Daoy (cell line): ENCODE measurements around the gene TRAPPC14. TPM values are rescaled to one million over a fixed set of nuclear protein-coding genes. Genes with fewer than 3 reads are reported as not detected.
"Not testable (repeated sequence)": the region's sequence is repeated elsewhere in the genome, so short reads cannot be mapped to it uniquely, and the experiment has no call there.

Experiments
- DNase-seq: peaks from one replicate; pipeline ENCODE4 v3.0.0-alpha.2; 2015; ENCODE audit warnings: low read depth
- total RNA-seq: library from RNA; depleted of rRNA; stranded (reverse); fragments of >200 nt; shearing (Covaris generic); gene quantifications from 2 replicates; pipeline ENCODE4 v1.2.3, GENCODE V29; 2014

The TRAPPC14 gene
- total RNA-seq, 1 experiment from 2014 or later = 15.5 TPM

DNA sequence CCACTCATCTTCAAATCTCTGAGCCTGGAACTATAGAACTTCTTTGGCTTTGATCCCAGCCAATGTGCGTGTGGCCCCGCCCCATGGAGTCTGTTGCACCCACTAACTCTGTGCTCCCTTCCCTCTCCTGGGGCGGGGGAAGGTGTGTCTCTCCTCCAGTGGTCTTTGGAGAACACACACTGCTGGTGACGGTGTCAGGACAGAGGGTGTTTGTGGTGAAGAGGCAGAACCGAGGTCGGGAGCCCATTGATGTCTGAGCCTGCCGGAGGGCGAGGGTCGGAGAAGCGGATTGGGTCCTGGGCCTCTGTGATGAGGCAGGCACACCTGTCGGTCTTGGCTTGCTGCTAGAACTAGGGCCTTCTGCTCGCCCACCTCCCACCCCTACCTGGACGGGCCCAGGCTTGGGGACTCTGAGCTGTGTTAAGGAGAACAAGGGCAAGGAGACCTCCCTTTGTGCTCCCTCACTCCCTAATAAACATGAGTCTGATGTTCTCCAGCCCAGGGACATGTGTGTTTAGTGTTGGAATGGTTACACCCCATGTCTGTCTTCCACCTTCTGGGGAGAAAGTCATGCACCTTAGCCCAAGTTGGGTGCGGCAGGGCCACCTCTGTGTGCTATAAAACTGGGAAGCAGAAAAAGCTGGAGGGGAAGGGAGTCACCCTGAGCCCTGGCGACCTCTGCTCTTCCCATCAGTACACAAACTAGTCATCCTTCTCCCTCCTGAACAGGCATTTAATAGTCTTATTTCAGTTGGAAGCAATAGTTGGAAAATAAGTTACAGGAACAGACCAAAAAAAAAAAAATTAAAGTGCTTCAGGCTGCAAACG is 4.6 kb downstream of the TRAPPC14 start:
- DNase-seq = no peak

DNA sequence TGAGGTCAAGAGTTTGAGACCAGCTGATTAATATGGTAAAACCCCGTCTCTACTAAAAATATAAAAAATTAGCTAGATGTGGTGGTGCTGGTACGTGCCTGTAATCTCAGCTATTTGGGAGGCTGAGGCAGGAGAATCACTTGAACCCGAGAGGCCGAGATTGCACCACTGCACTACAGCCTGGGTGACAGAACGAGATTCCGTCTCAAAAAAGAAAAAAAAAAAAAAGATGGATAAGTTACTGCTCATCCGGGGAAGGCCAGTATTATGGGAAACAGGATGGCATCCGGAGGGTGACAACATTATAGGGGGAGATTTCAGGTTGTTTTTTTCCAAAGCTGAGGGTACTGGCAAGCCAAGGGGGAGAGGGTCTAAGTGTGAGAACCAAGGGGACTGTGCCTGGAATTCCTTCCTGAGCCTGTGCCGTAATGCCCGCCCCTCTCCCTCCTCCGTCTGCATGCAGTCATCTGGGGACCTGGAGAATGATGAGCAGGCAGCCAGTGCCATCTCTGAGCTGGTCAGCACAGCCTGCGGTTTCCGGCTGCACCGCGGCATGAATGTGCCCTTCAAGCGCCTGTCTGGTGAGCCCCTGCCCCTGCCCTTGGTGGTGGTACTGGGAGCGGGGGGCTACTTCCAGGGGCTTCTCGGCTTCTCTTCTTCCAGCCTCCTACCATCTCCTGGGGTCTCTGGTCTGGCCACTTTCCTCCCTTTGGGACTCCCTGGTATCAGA is 5.4 kb downstream of the TRAPPC14 start:
- no peak for DNase-seq

DNA sequence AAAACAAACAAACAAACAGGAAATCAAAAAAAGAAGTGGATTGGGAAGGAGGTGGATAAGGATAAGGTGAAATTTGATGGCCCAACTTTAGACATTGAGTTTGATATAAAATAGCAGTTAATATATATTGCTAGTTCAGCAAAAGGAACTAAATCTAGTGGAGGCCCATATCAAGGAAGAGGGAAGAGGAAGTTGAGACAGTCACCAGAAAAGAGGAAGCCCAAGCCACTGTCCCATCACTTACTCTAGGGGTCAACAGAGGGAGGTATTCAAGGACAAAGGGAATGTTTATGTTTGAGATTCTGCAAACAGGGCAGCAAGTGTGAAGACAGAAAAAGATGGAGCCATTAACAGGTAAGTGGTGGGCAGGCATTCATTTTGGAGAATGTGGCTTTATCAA is 6.1 kb downstream of the TRAPPC14 start:
- no peak for DNase-seq

DNA sequence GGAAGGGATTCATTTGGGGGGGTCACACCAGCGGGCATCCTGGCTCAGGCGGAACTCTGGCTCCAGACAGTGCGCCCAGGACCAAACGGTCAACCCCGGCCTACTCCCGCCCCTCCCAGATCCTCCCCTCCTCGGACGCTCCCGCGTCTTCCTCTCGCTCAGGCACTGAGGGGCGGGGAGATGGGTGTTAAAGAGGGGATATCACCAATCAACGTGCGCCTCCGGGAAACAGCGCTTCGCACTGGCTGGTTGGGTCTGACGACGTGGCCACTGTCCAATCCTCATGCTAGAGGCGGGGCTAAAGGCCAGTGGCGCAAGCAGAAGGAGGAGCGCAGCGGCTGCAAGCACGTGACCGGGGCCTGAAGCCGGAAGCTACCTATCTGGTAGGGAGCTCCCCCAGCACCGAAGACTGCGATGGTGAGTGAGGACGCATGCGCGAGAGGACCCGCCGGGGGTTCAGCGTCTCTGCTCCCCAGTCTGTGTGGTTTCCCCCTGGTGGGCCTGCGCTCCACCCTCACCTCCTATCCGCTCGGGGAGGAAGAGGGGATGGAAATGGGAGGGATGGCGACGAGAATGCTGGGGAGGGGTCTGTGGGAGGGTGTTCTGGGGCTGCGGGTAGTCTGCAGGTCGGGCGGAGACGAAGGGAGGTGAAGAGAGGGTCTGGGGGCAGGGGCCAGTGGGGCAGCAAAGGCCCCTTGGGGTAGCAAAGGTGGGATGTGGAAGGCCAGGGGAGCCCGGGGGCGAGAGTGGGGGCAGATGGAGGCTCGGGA is 9.8 kb downstream of the TRAPPC14 start, which contains the start of gene LAMTOR4:
LAMTOR4 (plus strand) TSS at position 360 of the 770 bp plus-strand sequence; CDS start at position 415, 55 bp downstream.
- DNase-seq = peak; percentile 100

DNA sequence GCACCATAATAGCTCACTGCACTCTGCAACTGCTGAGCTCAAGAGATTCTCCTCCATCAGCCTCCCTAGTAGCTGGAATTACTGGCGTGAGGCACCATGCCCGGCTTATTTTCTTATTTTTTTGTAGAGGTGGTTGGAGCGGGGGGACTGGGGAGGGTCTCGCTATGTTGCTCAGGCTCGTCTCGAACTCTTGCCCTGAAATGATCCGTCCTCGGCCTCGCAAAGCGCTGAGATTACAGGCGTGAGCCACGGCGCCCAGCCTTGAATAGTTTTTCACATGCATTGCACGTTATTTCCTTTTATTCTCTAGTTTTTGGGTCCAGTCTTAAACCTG is 10.3 kb downstream of the TRAPPC14 start:
- DNase-seq = no peak

DNA sequence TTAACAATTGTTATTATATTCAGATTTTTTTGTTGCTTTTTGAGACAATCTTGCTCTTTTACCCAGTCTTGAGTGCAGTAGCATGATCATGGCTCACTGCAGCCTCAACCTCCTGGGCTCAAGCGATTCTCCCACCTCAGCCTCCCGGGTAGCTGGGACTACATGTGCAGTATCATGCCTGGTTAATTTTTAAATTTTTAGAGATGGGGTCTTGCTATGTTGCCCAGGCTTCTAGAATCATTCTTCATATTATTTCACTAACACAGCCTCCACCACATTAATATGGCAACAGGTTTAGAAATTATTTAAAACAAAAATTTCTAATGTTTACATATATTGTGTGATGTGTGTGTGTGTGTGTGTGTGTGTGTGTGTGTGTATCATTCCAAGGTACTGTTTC is 11.2 kb downstream of the TRAPPC14 start:
- DNase-seq = no peak

DNA sequence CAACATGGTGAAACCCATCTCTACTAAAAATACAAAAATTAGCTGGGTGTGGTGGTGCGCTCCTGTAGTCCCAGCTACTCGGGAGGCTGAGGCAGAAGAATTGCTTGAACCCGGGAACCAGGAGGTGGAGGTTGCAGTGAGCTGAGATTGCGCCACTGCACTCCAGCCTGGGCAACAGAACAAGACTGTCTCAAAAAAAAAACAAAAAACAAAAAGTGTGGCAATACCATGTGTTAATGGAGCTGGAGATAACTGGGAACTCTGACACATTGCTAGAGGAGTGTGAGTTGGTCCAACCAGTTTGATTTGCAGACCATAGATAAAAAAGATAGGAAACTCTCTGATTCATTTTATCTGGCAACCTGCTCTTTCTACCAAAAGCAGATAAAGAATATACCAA is 12.2 kb downstream of the TRAPPC14 start:
- DNase-seq = not testable (repeated sequence)

DNA sequence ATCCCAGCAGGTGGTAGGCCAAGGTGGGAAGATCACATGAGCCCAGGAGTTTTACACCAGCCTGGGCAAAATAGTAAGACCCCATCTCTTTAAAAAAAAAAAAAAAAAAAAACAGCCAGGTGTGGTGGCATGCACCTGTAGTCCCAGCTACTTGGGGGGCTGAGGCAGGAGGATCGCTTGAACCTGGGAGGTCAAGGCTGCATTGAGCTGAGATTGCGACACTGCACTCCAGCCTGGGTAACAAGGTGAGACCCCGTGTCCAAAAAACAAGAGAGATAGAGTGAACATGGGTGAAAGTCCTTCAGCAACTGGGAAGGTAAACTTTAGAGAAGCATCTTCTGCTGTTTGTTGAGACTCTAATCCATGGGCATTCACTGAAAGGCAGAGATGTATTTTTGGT is 16.1 kb downstream of the TRAPPC14 start:
- no peak for DNase-seq

DNA sequence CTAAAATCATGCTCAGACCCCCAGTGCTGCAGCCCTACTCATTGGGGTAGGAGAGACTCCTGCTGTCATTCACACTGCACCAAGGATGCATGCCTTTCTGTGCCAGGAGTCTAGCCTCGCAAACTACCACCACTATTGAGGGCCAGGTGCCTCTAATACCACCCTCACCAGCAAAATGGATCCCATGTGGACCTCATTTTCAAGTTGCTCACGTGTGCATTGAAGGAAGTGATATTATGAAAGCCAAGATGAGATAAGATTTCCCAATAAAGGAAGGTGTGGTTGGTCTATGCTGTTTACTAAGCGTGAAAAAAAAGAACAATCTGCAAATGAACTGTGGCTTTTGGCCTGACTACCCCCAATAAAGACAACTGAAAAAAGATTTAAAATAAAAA is 17.0 kb downstream of the TRAPPC14 start:
- no peak for DNase-seq

DNA sequence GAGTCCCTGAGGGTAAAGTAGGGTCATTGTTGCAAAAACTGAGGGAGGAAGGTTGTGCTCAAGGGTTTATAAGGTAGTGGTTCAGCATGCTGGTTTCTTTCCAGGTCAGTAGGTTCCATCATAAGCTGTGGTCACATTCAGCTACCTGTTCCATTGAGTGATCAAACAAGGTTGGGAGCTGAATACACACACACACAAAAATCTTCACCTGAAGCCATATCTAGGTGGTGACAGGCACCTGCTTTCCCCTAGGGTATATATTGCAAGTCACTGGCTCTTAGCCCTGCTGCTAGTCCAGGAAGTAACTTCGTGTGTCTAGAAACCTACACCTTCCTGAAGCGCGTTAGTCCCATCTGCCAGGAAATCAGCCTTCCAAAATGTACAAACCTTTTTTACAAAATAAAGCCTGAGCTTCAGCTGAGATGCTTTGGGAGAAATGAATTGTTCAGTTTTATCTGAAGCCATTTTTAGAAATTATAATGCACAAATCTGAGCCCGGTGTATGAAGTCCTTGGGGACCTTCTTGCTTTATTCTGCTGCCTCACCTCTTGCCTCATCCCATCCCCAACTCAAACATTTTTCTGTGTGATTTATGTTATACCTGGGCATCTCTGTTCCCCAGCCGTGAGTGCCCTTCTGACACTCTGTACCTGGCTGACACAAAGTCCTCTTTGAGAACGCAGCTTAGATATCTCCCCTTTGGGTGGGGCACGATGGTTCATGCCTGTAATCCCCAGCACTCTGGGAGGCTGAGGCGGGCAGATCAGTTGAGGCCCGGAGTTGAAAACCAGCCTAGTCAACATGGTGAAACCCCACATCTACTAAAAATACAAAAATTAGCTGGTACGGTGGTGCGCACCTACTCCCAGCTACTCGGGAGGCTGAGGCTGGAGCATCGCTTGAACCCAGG is 20.4 kb downstream of the TRAPPC14 start:
- no peak for DNase-seq

DNA sequence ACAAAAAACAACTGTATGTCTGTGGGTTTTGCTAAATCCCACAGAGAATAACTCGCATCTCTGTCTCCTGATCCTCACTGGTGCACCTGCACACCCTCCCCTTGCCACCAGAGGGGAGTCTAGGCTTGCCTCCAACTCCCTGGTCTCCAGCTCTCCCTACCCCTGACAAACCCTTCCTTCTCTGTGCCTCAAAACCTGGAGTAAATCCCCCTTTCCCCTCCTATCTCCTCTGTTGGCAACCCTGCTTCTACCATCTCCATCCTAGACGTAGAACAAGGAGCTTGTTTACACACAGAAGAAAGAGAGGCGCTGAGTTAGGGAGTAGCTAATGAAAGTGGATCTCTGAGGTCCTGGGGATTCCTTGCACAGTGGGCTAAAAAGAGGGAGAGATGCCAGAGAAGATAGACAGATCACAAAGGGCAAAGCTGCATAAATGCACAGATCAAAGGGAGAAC is 25.8 kb downstream of the TRAPPC14 start:
- DNase-seq = peak; percentile 88

DNA sequence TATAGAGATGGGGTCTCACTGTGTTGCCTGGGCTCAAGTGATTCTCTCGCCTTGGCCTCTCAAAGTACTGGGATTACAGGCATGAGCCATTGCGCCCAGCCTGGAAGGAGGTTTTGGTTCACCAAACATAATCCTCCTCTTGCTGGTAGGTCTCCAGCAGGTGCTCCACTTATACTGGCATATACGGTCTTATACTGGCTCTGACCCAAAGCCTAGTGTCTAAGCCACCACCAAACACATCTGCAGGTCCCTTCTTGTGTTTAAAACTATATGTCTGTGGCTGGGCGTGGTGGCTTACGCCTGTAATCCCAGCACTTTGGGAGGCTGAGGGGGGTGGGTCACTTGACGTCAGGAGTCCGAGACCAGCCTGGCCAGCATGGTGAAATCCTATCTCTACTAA is 26.4 kb downstream of the TRAPPC14 start:
- DNase-seq = no peak

DNA sequence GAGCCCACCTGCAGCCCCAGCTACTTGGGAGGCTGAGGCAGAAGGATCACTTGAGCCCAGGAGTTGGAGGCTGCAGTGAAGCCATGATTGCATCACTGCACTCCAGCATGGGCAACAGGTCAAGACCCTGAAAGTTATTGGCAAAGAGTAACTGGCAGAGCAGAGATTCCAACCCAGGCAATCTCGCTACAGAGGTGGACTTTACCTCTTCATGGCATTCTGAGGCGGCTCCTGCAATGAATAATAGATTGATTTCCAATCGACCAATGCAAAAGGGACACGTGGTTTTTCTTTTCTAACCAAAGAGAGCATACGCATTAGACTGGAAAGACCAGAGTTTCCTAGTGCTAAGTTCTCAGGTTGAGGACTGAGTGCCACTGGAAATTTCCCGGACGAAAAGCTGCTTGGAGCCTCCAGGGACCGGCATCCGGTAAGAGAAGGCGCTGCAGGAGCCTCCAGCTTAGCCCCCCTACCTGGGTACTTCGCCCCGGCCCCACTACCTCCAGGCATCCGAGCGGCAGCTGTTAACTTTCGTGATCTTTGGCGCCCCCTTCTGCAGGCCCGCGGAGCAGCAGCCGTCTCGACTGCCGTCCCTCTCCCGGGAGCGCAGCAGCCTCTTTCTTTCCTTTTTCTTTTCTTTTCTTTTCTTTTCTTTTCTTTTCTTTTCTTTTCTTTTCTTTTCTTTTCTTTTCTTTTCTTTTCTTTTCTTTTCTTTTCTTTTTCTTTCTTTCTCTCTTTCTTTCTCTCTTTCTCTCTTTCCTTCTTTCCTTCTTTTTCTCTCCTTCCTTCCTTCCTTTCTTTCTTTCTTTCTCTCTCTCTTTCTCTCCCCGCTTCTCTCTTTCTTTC is 27.7 kb downstream of the TRAPPC14 start:
- DNase-seq = peak; percentile 88

DNA sequence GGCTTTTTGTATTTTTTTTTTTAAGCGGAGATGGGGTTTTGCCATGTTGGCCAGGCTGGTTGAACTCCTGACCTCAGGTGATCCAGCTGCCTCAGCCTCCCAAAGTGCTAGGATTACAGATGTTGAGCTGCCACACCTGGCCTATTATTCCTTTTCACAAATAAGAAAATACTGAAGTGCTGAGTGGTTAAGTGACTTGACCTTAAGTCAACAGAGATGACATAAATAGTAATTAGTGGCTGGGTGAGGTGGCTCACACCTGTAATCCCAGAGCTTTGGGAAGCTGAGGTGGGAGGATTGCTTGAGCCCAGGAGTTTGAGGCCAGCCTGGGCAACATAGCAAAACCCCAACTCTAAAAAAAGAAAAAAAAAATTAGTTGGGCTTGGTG is 28.3 kb downstream of the TRAPPC14 start:
- DNase-seq = not testable (repeated sequence)

DNA sequence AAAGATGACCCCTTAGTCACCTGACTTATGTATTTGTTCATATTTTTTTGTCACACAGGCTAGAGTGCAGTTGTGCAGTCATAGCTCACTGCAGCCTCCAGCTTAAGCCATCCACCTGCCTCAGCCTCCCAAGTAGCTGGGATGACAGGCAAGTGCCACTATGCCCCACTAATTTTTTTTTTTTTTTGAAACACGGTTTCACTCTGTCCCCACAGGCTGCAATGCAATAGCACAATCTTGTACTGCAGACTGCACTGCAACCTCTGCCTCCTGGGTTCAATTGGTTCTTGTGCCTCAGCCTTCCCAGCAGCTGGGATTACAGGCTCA is 29.9 kb downstream of the TRAPPC14 start:
- no peak for DNase-seq

DNA sequence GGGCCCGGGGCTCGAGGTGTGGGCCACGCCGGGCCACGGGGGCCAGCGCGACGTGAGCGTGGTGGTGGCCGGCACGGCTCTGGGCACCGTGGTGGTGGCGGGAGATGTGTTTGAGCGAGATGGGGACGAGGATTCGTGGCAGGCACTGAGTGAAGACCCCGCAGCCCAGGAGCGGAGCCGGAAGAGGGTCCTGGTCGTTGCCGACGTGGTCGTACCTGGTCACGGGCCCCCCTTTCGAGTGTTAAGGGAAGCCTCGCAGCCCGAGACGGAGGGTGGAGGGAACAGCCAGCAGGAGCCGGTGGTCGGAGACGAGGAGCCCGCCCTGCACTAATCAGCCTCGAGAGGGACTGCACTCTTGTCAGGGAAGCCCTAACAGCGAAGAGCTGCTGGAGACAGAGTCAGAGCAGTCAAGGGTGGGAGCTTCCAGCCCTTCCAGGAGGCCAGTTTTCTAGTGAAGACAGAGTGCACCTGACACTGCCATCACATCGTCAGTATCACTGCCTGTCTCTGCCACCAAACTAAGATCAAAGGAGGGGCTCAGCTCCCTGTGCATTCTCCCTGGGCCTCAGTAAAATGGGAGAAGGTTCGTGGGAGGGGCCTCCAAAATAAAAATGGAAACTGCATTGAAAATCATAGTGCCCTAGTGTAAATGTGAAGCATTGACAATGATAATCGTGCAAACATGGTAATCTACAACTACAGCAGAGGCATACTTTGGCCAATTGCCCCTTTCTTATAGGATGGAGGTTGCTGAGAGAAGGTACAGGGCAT is 30.5 kb downstream of the TRAPPC14 start:
- peak; percentile 58 for DNase-seq

DNA sequence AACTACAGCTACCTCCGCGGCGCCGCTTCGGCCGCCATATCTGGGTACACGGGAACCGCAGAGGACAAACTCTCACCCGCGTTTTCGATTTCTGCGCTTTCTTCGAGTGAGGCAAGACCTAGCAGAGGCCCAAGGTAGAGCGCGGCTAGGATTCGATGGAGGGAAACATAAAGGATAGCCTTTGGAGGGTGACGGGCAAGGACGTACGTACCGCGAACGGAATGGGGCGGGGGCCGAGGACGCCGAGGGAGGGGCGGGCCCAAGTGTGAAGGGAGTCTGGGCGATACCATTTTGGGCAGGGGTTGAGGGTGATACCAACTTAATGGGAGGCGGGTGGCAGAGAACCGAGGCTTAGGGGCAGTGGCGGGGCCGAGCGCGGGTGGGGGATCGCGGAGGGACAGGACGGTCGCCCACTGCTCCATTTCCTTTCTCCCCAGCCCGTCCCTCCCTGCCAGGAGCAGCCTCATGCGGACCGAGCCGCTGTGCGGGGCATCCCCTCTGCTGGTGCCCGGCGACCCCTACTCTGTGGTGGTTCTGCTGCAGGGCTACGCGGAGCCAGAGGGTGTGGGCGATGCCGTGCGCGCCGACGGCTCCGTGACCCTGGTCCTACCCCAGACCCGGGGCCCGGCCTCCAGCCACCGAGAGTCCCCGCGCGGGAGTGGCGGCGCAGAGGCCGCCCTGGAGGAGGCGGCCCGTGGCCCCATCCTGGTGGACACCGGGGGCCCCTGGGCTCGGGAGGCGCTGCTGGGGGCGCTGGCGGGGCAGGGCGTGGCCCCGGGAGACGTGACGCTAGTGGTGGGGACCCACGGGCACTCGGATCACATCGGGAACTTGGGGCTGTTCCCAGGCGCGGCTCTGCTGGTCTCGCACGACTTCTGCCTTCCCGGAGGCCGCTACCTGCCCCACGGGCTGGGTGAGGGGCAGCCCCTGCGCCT is 31.3 kb downstream of the TRAPPC14 start, which contains the start of gene MBLAC1:
MBLAC1 (plus strand) TSS at position 37 of the 935 bp plus-strand sequence; CDS start at position 466, 429 bp downstream.
- DNase-seq = peak; percentile 97

DNA sequence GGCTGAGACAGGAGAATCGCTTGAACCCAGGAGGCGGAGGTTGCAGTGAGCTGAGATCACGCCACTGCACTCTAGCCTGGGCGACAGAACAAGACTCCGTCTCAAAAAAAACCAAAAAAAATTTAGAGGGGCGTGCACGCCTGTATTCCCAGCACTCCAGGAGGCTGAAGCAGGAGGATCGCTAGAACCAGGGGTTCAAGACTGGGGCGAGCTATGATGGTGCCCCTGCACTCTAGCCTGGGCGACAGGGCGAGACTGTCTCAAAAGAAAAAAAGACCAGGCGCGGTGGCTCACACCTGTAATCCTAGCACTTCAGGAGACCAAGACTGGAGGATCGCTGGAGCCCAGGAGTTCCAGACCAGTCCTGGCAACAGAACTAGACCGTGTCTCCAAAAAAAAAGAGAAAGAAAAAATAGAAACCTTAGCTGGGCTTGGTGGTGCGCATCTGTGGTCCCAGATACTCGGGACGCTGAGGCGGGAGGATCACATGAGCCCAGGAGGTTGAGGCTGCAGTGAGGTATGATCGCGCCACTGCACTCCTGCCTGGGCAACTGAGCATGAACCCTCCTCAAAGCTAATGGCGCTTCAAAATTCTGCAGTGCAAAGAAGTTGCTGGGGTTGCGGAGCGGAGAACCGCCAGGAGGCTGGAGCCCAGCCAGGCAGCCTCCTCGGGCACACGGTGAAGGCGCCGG is 32.1 kb downstream of the TRAPPC14 start:
- DNase-seq = no peak
